Erythroblast (primary cell): ENCODE data around the gene RFX5.
"Not testable (repeated sequence)": the region's sequence is repeated elsewhere in the genome, so short reads cannot be mapped to it uniquely, and the experiment has no call there.

Experiments
- GATA1 ChIP-seq: IDR thresholded peaks from 2 replicates; pipeline ENCODE4 v1.6.1; 2011; ENCODE audit warnings: low read depth, mild to moderate bottlenecking, control low read depth, low read length, moderate library complexity
- POLR2A ChIP-seq: IDR thresholded peaks from 2 replicates; pipeline ENCODE4 v1.6.1; 2011; ENCODE audit warnings: mild to moderate bottlenecking, low read length

DNA sequence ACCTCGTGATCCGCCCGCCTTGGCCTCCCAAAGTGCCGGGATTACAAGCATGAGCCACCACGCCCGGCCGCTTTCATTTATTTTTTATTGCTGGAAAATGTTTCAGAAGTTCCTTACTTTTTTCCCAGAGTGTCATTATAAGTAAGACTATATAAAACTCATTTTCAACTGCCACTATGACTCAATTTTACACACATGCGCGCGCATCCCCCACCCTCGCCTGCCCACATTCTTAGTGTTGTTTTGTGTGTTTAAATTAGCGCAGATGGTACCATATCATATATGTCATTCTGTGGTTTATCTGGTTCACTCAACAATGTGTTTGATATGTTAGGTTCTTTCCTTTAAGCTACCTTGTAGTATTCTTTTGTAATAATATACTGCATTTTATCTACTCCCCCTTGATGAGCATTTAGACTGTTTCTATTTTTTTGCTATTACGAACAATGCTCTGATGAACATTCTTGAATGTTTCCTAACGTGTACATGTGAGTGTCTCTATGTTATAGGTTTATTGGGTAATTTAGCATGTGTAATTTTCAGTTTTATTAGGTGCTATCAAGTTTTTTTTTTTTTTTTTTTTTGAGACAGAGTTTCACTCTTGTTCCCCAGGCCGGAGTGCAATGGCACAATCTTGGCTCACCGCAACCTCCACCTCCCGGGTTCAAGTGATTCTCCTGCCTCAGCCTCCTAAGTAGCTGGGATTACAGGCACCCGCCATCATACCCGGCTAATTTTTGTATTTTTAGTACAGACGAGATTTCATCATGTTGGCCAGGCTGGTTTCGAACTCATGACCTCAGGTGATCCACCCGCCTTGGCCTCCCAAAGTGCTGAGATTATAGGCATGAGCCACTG, 43.4 kb upstream of the RFX5 start:
- TF ChIP-seq POLR2A, GATA1: not testable (repeated sequence)
